Endothelial cell of umbilical vein (primary cell): ENCODE data around the gene IL5RA.

Experiments used
- CTCF ChIP-seq, 2 donors: IDR thresholded peaks; 1 replicate in 1 of 2; 2 replicates in 1 of 2; pipeline ENCODE4 v1.5.1; 2011; ENCODE audit warnings: low read length in 2 of 2, mild to moderate bottlenecking in 2 of 2, moderate library complexity in 2 of 2, control low read depth in 1 of 2, inconsistent platforms in 1 of 2, low read depth in 1 of 2; ENCODE audit not compliant: insufficient read depth in 1 of 2; ENCODE audit errors: extremely low read depth in 1 of 2
- EZH2 ChIP-seq: IDR thresholded peaks from 2 replicates; pipeline ENCODE4 v1.6.1; 2012; ENCODE audit warnings: borderline replicate concordance, low read depth, mild to moderate bottlenecking, moderate library complexity, low read length, inconsistent platforms; ENCODE audit not compliant: severe bottlenecking
- FOS ChIP-seq: IDR thresholded peaks from 2 replicates; pipeline ENCODE4 v1.6.1; 2011; ENCODE audit warnings: mild to moderate bottlenecking, low read length, moderate library complexity, borderline replicate concordance; ENCODE audit not compliant: insufficient read depth
- GATA2 ChIP-seq: IDR thresholded peaks from 2 replicates; pipeline ENCODE4 v1.7.0; 2011; ENCODE audit warnings: low read depth, mild to moderate bottlenecking, moderate library complexity, mixed read lengths, low read length; ENCODE audit not compliant: insufficient read length, insufficient read depth
- JUN ChIP-seq: IDR thresholded peaks from 2 replicates; pipeline ENCODE4 v1.6.1; 2011; ENCODE audit warnings: borderline replicate concordance, low read depth; ENCODE audit not compliant: insufficient read length, insufficient read depth
- MYC ChIP-seq: IDR thresholded peaks from one replicate; pipeline ENCODE4 v1.6.1; 2011; ENCODE audit warnings: mild to moderate bottlenecking, low read depth, low read length
- POLR2A ChIP-seq: IDR thresholded peaks from 2 replicates; pipeline ENCODE4 v1.6.1; 2012; ENCODE audit warnings: low read depth, mild to moderate bottlenecking, control low read depth, low read length
- POLR2AphosphoS5 ChIP-seq: IDR thresholded peaks from 2 replicates; pipeline ENCODE4 v1.6.1; 2012; ENCODE audit warnings: low read depth, mild to moderate bottlenecking, control low read depth, low read length, moderate library complexity; ENCODE audit not compliant: insufficient read depth
- TF ChIP-seq, protein P1 (sequence below): IDR thresholded peaks from 2 replicates; pipeline ENCODE4 v1.6.1; 2011; ENCODE audit not compliant: insufficient read depth, insufficient read length

GRCh38 chr3:3145831-3146230 is 35.7 kb upstream of the IL5RA start:
- TF ChIP-seq CTCF (IDR thresholded peaks at IDR 0.05; ENCODE audit: extremely low read depth in 1 of 2, insufficient read depth in 1 of 2, low read depth in 1 of 2, low read length in 2 of 2) (no peak), MYC (no peak), POLR2AphosphoS5 (no peak), EZH2 (no peak), POLR2A (no peak), FOS (no peak), GATA2 (no peak), JUN (no peak)
- TF ChIP-seq, protein P1, sequence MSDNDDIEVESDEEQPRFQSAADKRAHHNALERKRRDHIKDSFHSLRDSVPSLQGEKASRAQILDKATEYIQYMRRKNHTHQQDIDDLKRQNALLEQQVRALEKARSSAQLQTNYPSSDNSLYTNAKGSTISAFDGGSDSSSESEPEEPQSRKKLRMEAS = no peak
